Upper lobe of left lung (tissue), 6 donors: ENCODE results near the gene HEATR5A. TPM values are rescaled to one million over a fixed set of nuclear protein-coding genes. Genes with fewer than 3 reads are reported as not detected.
"Not testable (repeated sequence)": the region's sequence is repeated elsewhere in the genome, so short reads cannot be mapped to it uniquely, and the experiment has no call there.

ENCODE experiments used
- ATAC-seq, 2 donors: fragments of 200-7000 bp; cut with Tn5 transposase; one replicate each; pipeline ENCODE4 v1.9.1; 2022; ENCODE audit warnings: mild to moderate bottlenecking in 2 of 2, moderate library complexity in 2 of 2; ENCODE audit not compliant: low FRiP score in 2 of 2
- DNase-seq, 2 donors: peaks; one replicate each; pipeline ENCODE4 v3.0.0-alpha.2; 2019 to 2020
- H3K27ac ChIP-seq, 4 donors: fragments of 200-600 bp; sonication (generic); one replicate each; pipeline ENCODE4 v1.5.1; 2016 to 2019
- H3K27me3 ChIP-seq, 4 donors: fragments of 200-600 bp; sonication (generic); one replicate each; pipeline ENCODE4 v1.5.1; 2017 to 2019
- H3K36me3 ChIP-seq, 4 donors: fragments of 200-600 bp; sonication (generic); one replicate each; pipeline ENCODE4 v1.5.1; 2016 to 2019
- H3K4me1 ChIP-seq, 4 donors: fragments of 200-600 bp; sonication (generic); one replicate each; pipeline ENCODE4 v1.5.1; 2018 to 2019
- H3K4me3 ChIP-seq, 4 donors: fragments of 200-600 bp; sonication (generic); one replicate each; pipeline ENCODE4 v1.5.1; 2017 to 2019; ENCODE audit warnings: mild to moderate bottlenecking in 2 of 4, moderate library complexity in 1 of 4
- H3K9me3 ChIP-seq, 4 donors: fragments of 200-600 bp; sonication (generic); one replicate each; pipeline ENCODE4 v1.5.1; 2018 to 2019
- EP300 ChIP-seq, 4 donors: sonication (generic); formaldehyde crosslinking; IDR thresholded peaks; one replicate each; pipeline ENCODE4 v1.5.1; 2017; ENCODE audit warnings: antibody characterized with exemption in 4 of 4, control low read depth in 2 of 4
- POLR2A ChIP-seq, 4 donors: fragments of 450-650 bp; IDR thresholded peaks; one replicate each; pipeline ENCODE4 v1.5.1; 2016 to 2017; ENCODE audit warnings: antibody characterized with exemption in 4 of 4, mild to moderate bottlenecking in 2 of 4
- POLR2AphosphoS5 ChIP-seq, 2 donors: sonication (generic); formaldehyde crosslinking; IDR thresholded peaks; one replicate each; pipeline ENCODE4 v1.5.1; 2017; ENCODE audit warnings: antibody characterized with exemption in 2 of 2
- WGBS, 2 donors: methylation state at CpG; one replicate each; pipeline ENCODE4 v1.1.5; 2017 to 2018; 5-methylcytosine and 5-hydroxymethylcytosine counted together
- total RNA-seq, 6 donors: library from RNA; depleted of rRNA in 4 of 6; stranded (reverse); fragments of >200 nt in 4 of 6; gene quantifications; one replicate each; pipeline versions ENCODE4 v1.1.0 to v1.2.1, GENCODE V29; 2016 to 2021
- TF ChIP-seq, protein P1 (sequence below), 6 experiments: fragments of 450-650 bp in 4 of 6; fragments of 200-600 bp in 2 of 6; sonication (generic) in 2 of 6; IDR thresholded peaks; one replicate each; pipeline ENCODE4 v1.5.1; 2016 to 2019; ENCODE audit warnings: antibody characterized with exemption in 6 of 6
- donor health status: DM: no; HTN: no; CAD: no; lungs with moderate emphysema.
- donor health status: DM: no; HTN: yes; CAD: no; lungs with severe emphysema.

HEATR5A gene
- total RNA-seq, 6 donors from 2014 or later = 19.6 to 66.0 (median 39.3) TPM

DNA sequence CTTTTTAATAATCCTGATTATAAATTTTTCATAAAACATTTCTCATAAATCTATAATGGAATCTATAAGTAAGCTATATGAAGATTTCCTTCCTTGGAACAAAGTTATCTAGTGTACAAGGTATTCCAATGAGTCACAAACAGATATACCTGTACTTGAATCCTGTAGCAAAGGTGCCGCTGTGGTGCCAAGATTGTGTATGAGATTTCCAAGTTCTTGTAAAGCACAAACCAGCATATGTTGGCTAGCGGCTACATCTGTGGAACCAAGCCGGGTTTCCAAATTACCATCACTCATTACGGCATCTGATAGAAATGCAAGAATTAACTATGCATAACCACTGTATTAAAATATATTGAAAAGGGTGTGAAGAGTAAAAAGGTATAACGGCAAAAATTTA lies 34.1 kb downstream of the HEATR5A start:
- peaks cover 0 to 76% (median 20%) of the 10 kb centered on the region in 4 donors for H3K36me3 ChIP-seq
- 98 to 99% methylated on average over 5 of the region's 5 CpGs for WGBS, 2 donors
- no peaks in the 10 kb centered on the region for H3K9me3 ChIP-seq
- H3K27ac ChIP-seq = no peak overlapping the region
- ATAC-seq (no peak), DNase-seq (no peak)
- no peaks in the 10 kb centered on the region for H3K4me1 ChIP-seq
- no peaks in the 10 kb centered on the region for H3K27me3 ChIP-seq
- no peak for TF ChIP-seq POLR2AphosphoS5 (IDR thresholded peaks at IDR 0.05)
- no peak for TF ChIP-seq EP300 (IDR thresholded peaks at IDR 0.05)
- TF ChIP-seq, protein P1, sequence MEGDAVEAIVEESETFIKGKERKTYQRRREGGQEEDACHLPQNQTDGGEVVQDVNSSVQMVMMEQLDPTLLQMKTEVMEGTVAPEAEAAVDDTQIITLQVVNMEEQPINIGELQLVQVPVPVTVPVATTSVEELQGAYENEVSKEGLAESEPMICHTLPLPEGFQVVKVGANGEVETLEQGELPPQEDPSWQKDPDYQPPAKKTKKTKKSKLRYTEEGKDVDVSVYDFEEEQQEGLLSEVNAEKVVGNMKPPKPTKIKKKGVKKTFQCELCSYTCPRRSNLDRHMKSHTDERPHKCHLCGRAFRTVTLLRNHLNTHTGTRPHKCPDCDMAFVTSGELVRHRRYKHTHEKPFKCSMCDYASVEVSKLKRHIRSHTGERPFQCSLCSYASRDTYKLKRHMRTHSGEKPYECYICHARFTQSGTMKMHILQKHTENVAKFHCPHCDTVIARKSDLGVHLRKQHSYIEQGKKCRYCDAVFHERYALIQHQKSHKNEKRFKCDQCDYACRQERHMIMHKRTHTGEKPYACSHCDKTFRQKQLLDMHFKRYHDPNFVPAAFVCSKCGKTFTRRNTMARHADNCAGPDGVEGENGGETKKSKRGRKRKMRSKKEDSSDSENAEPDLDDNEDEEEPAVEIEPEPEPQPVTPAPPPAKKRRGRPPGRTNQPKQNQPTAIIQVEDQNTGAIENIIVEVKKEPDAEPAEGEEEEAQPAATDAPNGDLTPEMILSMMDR (IDR thresholded peaks at IDR 0.05) = no peak
- TF ChIP-seq POLR2A (IDR thresholded peaks at IDR 0.05) = no peak
- no peak overlapping the region for H3K4me3 ChIP-seq

DNA sequence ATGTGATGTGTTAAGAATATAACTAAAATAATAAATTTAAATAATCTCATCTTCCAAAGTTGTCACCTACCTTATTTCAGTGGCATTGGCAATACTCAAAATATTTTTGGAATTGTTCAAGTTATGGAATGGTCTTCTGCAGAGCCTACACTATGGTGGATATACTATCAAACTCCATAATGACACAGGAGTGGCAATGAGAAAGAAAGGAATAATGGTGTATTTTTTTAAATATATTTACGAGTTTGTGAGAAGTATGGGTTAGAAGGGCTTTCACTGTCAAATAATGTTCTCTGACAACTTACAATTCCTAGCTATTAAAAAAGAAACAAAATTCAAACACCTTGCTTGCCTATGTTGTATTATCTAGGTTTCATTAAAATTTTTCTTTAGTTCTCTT lies 38.1 kb downstream of the HEATR5A start:
- H3K27ac ChIP-seq = no peak overlapping the region
- H3K36me3 ChIP-seq = peaks cover 0 to 75% (median 21%) of the 10 kb centered on the region in 4 donors
- WGBS, 2 donors = 88 to 95% methylated on average over 1 of the region's 1 CpG
- no peak for DNase-seq
- H3K4me3 ChIP-seq = no peak overlapping the region
- ATAC-seq = no peak
- H3K4me1 ChIP-seq = peaks cover 6 to 12% (median 10%) of the 10 kb centered on the region in 4 donors
- no peaks in the 10 kb centered on the region for H3K27me3 ChIP-seq
- H3K9me3 ChIP-seq = no peaks in the 10 kb centered on the region
- TF ChIP-seq EP300 (IDR thresholded peaks at IDR 0.05) (no peak), POLR2AphosphoS5 (IDR thresholded peaks at IDR 0.05) (no peak), POLR2A (IDR thresholded peaks at IDR 0.05) (no peak)
- TF ChIP-seq, protein P1 (IDR thresholded peaks at IDR 0.05) = no peak

DNA sequence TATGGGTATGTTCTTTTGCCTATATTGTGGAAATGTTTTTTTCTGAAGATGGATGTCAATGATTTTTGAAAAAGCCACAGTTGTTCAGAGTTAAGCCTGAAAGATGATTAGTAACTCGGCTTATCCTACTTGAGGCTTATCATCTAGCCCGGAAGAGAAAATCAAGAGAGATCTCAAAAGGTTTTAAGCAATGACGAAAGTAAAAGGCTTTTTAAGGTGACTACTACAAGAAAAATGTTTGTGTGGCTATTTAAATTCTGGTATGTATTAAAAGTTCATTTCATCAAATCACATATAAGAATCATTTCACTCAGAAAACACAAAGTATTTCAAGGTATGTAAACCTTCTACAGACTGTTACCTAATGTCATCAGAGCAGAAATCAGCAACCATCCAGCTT lies 40.2 kb downstream of the HEATR5A start:
- H3K36me3 ChIP-seq = peaks cover 0 to 72% (median 15%) of the 10 kb centered on the region in 4 donors
- ATAC-seq (no peak), DNase-seq (no peak)
- peaks cover 6 to 14% (median 10%) of the 10 kb centered on the region in 4 donors for H3K4me1 ChIP-seq
- H3K9me3 ChIP-seq = no peaks in the 10 kb centered on the region
- H3K27me3 ChIP-seq = no peaks in the 10 kb centered on the region
- H3K4me3 ChIP-seq = no peak overlapping the region
- no peak for TF ChIP-seq POLR2AphosphoS5 (IDR thresholded peaks at IDR 0.05)
- no peak for TF ChIP-seq EP300 (IDR thresholded peaks at IDR 0.05)
- TF ChIP-seq POLR2A (IDR thresholded peaks at IDR 0.05) = no peak
- TF ChIP-seq, protein P1 (IDR thresholded peaks at IDR 0.05) = no peak
- WGBS, 2 donors = 78% methylated on average over 3 of the region's 3 CpGs
- no peak overlapping the region for H3K27ac ChIP-seq

DNA sequence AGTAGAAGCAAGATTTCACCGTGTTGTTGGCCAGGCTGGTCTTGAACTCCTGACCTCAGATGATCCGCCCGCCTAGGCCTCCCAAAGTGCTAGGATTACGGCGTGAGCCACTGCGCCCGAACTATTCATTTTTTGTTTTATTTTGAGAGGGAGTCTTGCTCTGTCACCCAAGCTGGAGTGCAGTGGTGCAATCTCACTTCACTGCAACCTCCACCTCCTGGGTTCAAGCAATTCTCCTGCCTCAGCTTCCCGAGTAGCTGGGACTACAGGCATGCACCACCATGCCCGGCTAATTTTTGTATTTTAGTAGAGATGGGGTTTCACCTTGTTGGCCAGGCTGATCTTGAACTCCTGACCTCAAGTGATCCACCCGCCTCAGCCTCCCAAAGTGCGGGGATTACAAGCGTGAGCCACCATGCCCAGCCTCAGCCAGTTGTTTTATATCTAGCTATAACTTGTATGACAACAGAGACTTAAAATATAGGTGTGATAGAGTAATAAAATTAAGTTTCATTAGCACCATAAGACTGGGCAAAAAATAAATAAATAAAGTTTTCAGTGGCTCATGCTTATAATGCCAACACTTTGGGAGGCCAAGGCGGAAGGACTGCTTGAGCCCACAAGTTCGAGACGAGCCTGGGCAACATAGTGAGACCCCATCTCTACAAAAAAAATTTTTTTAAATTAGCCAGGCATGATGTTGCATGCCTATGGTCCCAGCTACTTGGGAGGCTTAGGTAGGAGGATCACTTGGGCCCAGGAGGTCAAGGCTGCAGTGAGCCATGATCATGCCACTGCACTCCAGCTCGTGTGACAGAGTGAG lies 41.0 kb downstream of the HEATR5A start:
- H3K27me3 ChIP-seq, H3K4me3 ChIP-seq, H3K27ac ChIP-seq, ATAC-seq, H3K9me3 ChIP-seq, DNase-seq: not testable (repeated sequence)
- H3K4me1 ChIP-seq = peaks cover 6 to 14% (median 10%) of the 10 kb centered on the region in 4 donors
- WGBS, 2 donors = 96 to 97% methylated on average over 16 of the region's 16 CpGs
- peaks cover 0 to 68% (median 18%) of the 10 kb centered on the region in 4 donors for H3K36me3 ChIP-seq

DNA sequence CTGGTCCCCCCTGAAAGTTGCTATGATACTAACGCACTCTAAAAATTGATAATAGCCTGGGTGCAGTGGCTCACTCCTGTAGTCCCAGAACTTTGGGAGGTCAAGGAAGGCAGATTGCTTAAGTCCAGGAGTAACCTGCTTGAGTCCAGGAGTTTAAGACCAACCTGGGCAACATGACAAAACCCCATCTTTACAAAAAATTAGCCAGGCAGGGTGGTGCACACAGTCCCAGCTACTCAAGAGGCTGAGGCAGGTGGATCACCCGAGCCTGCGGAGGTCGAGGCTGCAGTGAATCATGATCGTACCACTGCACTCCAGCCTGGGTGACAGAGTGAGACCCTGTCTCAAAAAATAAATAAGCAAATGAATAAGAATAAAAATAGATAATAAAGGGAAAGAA lies 42.9 kb downstream of the HEATR5A start:
- DNase-seq (no peak), ATAC-seq (no peak)
- 90 to 93% methylated on average over 5 of the region's 5 CpGs for WGBS, 2 donors
- TF ChIP-seq EP300 (IDR thresholded peaks at IDR 0.05) (no peak), POLR2AphosphoS5 (IDR thresholded peaks at IDR 0.05) (no peak), POLR2A (IDR thresholded peaks at IDR 0.05) (no peak)
- TF ChIP-seq, protein P1 (IDR thresholded peaks at IDR 0.05) = no peak
- Histone ChIP-seq H3K36me3 (peaks cover 0 to 68% (median 19%) of the 10 kb centered on the region in 4 donors), H3K27ac (peak overlapping the region in 3 of 4 donors; percentile 24 to 56 (median 43)), H3K27me3 (no peaks in the 10 kb centered on the region), H3K4me3 (no peak overlapping the region), H3K4me1 (peaks cover 6 to 14% (median 10%) of the 10 kb centered on the region in 4 donors), H3K9me3 (no peaks in the 10 kb centered on the region)
